ENCODE results near the gene RALB. TPM values are rescaled to one million over a fixed set of nuclear protein-coding genes. Genes with fewer than 3 reads are reported as not detected.

Gene RALB
- total RNA-seq, 4 donors from 2014 or later = 35.5 to 56.6 (median 53.4) TPM

DNA sequence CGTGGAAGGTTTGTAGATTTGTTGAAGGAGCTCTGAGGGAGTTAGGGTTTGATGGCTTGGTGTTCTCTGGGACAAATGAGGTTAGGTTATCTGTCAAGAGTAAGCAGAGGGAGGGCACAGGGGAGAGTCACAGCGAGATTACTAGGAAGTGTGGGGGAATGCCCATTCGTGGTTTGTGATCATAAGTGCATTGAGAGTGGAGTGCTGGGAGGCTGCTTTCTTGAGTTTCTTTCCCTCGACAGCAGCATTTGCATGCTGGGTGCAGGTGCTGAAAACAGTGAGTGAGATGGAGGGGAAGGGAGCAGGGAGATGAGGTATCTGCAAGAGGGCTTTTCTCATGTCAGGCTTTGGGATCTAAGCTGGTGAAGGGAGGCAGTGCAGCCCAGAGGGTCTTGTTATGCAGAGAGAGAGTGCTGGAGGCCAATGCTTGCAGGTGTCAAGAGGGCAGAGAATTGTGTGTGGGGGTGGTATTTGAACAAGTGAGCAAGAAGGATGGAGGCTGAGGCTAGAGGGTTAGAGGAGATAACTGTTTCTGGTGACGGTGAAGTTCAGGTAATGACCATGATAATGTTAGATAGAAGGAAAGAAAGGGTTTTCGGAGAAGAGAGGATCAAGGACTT, 8.8 kb downstream of the RALB start:
- H3K36me3 ChIP-seq = no peaks in the 10 kb centered on the region
- H3K9me3 ChIP-seq = no peaks in the 10 kb centered on the region
- no peak for ATAC-seq
- peaks cover 0 to 49% (median 0%) of the 10 kb centered on the region in 3 donors for H3K4me1 ChIP-seq
- TF ChIP-seq EP300 (IDR thresholded peaks at IDR 0.05) (no peak), POLR2AphosphoS5 (IDR thresholded peaks at IDR 0.05) (no peak), POLR2A (IDR thresholded peaks at IDR 0.05) (no peak)
- TF ChIP-seq, protein P1, sequence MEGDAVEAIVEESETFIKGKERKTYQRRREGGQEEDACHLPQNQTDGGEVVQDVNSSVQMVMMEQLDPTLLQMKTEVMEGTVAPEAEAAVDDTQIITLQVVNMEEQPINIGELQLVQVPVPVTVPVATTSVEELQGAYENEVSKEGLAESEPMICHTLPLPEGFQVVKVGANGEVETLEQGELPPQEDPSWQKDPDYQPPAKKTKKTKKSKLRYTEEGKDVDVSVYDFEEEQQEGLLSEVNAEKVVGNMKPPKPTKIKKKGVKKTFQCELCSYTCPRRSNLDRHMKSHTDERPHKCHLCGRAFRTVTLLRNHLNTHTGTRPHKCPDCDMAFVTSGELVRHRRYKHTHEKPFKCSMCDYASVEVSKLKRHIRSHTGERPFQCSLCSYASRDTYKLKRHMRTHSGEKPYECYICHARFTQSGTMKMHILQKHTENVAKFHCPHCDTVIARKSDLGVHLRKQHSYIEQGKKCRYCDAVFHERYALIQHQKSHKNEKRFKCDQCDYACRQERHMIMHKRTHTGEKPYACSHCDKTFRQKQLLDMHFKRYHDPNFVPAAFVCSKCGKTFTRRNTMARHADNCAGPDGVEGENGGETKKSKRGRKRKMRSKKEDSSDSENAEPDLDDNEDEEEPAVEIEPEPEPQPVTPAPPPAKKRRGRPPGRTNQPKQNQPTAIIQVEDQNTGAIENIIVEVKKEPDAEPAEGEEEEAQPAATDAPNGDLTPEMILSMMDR (IDR thresholded peaks at IDR 0.05) = no peak
- WGBS, 2 donors (ENCODE audit: low coverage in 1 of 2) = 78 to 86% methylated on average over 4 to 5 of the region's 6 CpGs
- H3K27ac ChIP-seq = no peak overlapping the region
- H3K4me3 ChIP-seq = no peak overlapping the region
- H3K27me3 ChIP-seq = no peaks in the 10 kb centered on the region

DNA sequence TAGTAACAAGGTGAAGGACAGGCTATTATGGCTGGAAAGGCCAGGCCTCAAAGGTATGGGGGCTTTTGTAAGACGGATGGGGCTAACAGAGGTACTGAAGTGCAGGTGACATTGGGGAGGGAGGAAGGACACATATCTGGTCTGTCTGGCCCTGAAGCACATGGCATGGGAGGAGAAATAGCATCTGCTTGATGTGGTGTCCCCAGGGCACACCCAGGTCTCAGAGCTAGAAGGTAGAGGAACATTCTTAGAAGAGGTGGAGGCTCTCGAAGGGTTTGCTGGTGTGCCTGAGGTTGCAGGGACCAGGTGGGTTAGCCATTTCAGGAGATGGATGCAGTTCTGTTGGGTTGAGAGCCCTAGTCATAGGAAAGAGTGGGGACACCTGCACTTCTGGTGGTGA, 9.5 kb downstream of the RALB start:
- no peaks in the 10 kb centered on the region for H3K36me3 ChIP-seq
- ATAC-seq = no peak
- no peak overlapping the region for H3K27ac ChIP-seq
- peaks cover 0 to 42% (median 0%) of the 10 kb centered on the region in 3 donors for H3K4me1 ChIP-seq
- no peak overlapping the region for H3K4me3 ChIP-seq
- H3K27me3 ChIP-seq = no peaks in the 10 kb centered on the region
- TF ChIP-seq POLR2A (IDR thresholded peaks at IDR 0.05) = no peak
- TF ChIP-seq, protein P1 (IDR thresholded peaks at IDR 0.05) = no peak
- no peak for TF ChIP-seq POLR2AphosphoS5 (IDR thresholded peaks at IDR 0.05)
- no peak for TF ChIP-seq EP300 (IDR thresholded peaks at IDR 0.05)
- WGBS, 2 donors (ENCODE audit: low coverage in 1 of 2) = 50 to 59% methylated on average over 2 of the region's 2 CpGs
- no peaks in the 10 kb centered on the region for H3K9me3 ChIP-seq

DNA sequence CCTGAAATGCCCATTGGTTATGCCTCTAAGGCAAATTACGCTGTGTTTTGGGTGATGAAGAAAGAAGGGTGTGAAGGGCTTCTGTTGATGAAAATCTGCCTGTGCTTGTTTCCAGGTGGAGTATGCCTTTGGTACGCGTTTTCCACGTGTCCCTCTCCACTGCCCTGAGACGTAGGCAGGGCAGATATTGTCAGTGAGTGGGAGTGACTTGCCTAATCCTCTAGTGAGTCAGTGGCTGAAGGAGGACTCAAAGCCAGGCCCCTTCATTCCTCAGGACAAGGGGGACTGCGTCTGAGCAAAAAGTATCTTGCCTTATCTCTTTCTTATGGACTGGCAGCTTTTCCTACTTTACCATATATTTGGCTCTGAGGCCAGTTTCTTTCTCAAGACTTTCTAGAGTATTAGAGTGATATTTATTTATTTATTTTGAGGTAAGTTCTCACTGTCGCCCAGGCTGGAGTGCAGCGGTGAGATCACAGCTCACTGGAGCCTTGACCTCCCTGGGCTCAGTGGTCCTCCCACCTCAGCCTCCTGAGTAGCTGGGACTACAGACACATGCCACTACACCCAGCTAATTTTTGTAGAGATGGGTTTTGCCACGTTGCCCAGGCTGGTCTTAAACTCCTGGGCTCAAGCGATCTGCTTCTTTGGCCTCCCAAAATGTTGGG, 10.2 kb downstream of the RALB start:
- Histone ChIP-seq H3K4me1 (peaks cover 0 to 35% (median 0%) of the 10 kb centered on the region in 3 donors), H3K27ac (no peak overlapping the region), H3K27me3 (no peaks in the 10 kb centered on the region), H3K9me3 (no peaks in the 10 kb centered on the region), H3K36me3 (no peaks in the 10 kb centered on the region), H3K4me3 (no peak overlapping the region)
- no peak for TF ChIP-seq EP300 (IDR thresholded peaks at IDR 0.05)
- TF ChIP-seq, protein P1 (IDR thresholded peaks at IDR 0.05) = no peak
- TF ChIP-seq POLR2AphosphoS5 (IDR thresholded peaks at IDR 0.05) = no peak
- no peak for TF ChIP-seq POLR2A (IDR thresholded peaks at IDR 0.05)
- no peak for ATAC-seq
- WGBS, 2 donors (ENCODE audit: low coverage in 1 of 2) = 65 to 71% methylated on average over 5 to 9 of the region's 10 CpGs

DNA sequence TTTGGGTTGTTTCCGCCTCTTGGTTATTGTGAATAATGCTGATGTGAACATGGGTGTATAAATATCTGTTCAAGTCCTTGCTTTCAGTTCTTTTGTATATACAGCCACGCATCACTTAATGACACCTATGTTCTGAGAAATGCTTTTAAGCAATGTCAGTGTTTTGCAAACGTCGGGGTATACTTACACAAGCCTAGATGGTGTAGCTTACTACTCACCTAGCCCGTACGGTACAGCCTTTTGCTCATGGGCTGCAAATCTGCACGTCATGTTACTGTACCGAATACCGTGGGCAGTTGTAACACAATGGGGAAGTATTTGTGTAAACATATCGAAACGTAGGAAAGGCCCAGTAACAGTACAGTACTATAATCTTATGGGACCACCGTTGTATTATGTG, 12.4 kb downstream of the RALB start:
- H3K4me1 ChIP-seq = peaks cover 0 to 29% (median 0%) of the 10 kb centered on the region in 3 donors
- H3K27ac ChIP-seq = no peak overlapping the region
- no peak overlapping the region for H3K4me3 ChIP-seq
- no peaks in the 10 kb centered on the region for H3K9me3 ChIP-seq
- no peaks in the 10 kb centered on the region for H3K27me3 ChIP-seq
- no peaks in the 10 kb centered on the region for H3K36me3 ChIP-seq
- ATAC-seq = peak; percentile 22
- TF ChIP-seq EP300 (IDR thresholded peaks at IDR 0.05) (no peak), POLR2AphosphoS5 (IDR thresholded peaks at IDR 0.05) (no peak), POLR2A (IDR thresholded peaks at IDR 0.05) (no peak)
- TF ChIP-seq, protein P1 (IDR thresholded peaks at IDR 0.05) = no peak
- 70 to 75% methylated on average over 12 of the region's 12 CpGs for WGBS, 2 donors (ENCODE audit: low coverage in 1 of 2)

DNA sequence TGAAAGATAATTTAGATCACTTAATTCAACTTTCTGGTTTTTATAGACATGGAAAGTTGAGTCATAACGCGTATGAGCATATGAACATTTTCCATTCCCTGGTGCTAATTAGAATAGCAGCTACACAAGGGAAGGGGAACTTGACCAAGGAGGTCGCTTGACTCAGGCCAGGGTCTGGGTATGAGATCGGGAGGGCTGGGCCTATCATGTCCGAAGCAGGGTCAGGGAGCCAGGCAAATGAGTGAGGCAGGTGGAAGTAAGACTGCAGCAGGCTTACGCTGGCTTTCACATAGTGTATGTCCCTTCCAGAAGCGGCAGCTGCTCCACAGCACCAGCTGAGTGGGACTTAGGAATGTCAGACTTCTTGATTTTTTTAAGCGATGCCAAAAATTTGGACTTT, 14.7 kb downstream of the RALB start:
- Histone ChIP-seq H3K27me3 (no peaks in the 10 kb centered on the region), H3K27ac (no peak overlapping the region), H3K4me1 (peaks cover 0 to 10% (median 0%) of the 10 kb centered on the region in 3 donors), H3K4me3 (no peak overlapping the region), H3K9me3 (no peaks in the 10 kb centered on the region), H3K36me3 (no peaks in the 10 kb centered on the region)
- WGBS, 2 donors (ENCODE audit: low coverage in 1 of 2) = 90 to 100% methylated on average over 1 to 8 of the region's 8 CpGs
- TF ChIP-seq EP300 (IDR thresholded peaks at IDR 0.05) (no peak), POLR2AphosphoS5 (IDR thresholded peaks at IDR 0.05) (no peak), POLR2A (IDR thresholded peaks at IDR 0.05) (no peak)
- TF ChIP-seq, protein P1 (IDR thresholded peaks at IDR 0.05) = no peak
- no peak for ATAC-seq
